SK-N-SH (cell line): Measurements from ENCODE around the gene SMAD2.

Experiments used
- FOSL2 ChIP-seq: IDR thresholded peaks from 2 replicates; pipeline ENCODE4 v1.4.0; 2012; ENCODE audit warnings: low read depth, mild to moderate bottlenecking, moderate library complexity, borderline replicate concordance
- GABPA ChIP-seq: IDR thresholded peaks from 2 replicates; pipeline ENCODE4 v1.4.0; 2012; ENCODE audit warnings: low read depth, mild to moderate bottlenecking
- POLR2AphosphoS5 ChIP-seq: IDR thresholded peaks from 2 replicates; pipeline ENCODE4 v1.6.1; 2012; ENCODE audit warnings: low read depth, low read length
- TAF1 ChIP-seq: IDR thresholded peaks from 2 replicates; pipeline ENCODE4 v1.6.1; 2012; ENCODE audit warnings: low read depth, mild to moderate bottlenecking, low read length, moderate library complexity, borderline replicate concordance
- YY1 ChIP-seq: IDR thresholded peaks from 2 replicates; pipeline ENCODE4 v1.4.0; 2012; ENCODE audit warnings: low read depth, mild to moderate bottlenecking
- TF ChIP-seq, protein P1 (sequence below): IDR thresholded peaks from 2 replicates; pipeline ENCODE4 v1.6.1; 2012; ENCODE audit warnings: mild to moderate bottlenecking, low read depth, low read length, moderate library complexity

- TF ChIP-seq YY1 (no peak), GABPA (no peak), FOSL2 (no peak), TAF1 (no peak), POLR2AphosphoS5 (no peak)
- TF ChIP-seq, protein P1, sequence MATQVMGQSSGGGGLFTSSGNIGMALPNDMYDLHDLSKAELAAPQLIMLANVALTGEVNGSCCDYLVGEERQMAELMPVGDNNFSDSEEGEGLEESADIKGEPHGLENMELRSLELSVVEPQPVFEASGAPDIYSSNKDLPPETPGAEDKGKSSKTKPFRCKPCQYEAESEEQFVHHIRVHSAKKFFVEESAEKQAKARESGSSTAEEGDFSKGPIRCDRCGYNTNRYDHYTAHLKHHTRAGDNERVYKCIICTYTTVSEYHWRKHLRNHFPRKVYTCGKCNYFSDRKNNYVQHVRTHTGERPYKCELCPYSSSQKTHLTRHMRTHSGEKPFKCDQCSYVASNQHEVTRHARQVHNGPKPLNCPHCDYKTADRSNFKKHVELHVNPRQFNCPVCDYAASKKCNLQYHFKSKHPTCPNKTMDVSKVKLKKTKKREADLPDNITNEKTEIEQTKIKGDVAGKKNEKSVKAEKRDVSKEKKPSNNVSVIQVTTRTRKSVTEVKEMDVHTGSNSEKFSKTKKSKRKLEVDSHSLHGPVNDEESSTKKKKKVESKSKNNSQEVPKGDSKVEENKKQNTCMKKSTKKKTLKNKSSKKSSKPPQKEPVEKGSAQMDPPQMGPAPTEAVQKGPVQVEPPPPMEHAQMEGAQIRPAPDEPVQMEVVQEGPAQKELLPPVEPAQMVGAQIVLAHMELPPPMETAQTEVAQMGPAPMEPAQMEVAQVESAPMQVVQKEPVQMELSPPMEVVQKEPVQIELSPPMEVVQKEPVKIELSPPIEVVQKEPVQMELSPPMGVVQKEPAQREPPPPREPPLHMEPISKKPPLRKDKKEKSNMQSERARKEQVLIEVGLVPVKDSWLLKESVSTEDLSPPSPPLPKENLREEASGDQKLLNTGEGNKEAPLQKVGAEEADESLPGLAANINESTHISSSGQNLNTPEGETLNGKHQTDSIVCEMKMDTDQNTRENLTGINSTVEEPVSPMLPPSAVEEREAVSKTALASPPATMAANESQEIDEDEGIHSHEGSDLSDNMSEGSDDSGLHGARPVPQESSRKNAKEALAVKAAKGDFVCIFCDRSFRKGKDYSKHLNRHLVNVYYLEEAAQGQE: no peak
These were observed 1.3 kb upstream of the SMAD2 start for GRCh38 chr18:47931718-47932103.
